Activated CD4-positive, CD25-positive, alpha-beta regulatory T cell (primary cell): ENCODE results near the gene IGF2.

Experiments used
- DNase-seq, 4 experiments: peaks; one replicate each; lab custom pipeline; 2025; lab: John Stamatoyannopoulos, UW

The IGF2 gene

GRCh38 chr11:2169626-2170570 is 30.7 kb upstream of the IGF2 start:
- DNase-seq: no peak

DNA sequence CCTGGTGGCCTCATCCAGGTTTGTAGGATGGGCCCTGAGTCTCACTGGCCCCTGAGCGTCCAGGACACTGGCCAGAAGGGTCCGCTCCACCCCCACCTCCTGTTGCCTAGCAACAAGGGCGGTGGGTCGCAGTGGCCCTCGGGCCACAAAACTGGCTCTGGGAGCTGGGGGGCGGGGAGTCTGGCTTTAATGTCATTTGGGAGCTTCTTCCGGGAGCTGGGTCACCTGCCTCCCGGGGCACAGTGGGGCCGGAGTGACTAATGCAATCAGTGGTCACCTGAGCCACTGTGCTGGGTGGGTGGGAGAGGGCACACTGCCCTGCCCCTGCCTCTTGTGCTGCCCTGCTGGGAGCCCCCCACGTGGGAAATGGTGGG is 29.8 kb upstream of the IGF2 start:
- no peak for DNase-seq

DNA sequence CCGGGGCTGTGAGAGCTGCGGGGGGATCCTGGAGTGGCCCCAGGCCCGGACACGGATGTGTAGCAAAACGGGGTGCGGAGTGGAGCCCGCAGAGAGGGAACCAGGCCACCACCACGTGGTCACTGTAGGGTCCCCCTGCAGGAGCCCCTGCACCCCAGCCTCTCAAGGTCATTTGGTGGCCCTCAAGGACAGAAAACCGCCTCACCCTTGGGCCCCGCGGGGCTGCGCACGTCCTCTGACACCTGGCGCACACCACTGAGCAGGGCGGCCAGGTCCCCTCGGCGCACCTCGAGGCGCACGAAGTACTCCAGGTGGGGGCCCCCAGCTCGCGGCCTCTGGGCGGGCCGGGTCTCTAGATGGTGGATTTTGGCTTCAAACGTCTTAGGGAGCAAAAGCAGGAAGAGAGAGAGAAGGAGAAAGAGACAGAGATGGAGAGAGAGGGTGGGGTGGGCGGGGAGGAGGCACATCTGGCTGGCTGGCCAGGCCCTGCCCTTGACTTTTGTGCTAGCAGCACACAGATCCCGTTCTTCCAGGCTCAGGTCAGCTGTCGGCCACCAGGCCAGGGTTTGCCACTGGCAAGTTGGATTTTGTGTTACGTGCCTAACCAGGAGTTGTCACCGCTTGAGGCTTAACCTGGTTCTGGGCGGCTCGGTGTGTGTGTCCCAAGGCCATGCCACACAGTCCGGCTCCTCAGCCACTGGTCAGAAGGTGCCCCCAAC is 29.3 kb upstream of the IGF2 start:
- DNase-seq: no peak

GRCh38 chr11:2167141-2168045 is 28.2 kb upstream of the IGF2 start:
- no peak for DNase-seq

GRCh38 chr11:2166091-2166851 is 27.1 kb upstream of the IGF2 start:
- peak in 1 of 4 experiments; percentile 9 for DNase-seq

DNA sequence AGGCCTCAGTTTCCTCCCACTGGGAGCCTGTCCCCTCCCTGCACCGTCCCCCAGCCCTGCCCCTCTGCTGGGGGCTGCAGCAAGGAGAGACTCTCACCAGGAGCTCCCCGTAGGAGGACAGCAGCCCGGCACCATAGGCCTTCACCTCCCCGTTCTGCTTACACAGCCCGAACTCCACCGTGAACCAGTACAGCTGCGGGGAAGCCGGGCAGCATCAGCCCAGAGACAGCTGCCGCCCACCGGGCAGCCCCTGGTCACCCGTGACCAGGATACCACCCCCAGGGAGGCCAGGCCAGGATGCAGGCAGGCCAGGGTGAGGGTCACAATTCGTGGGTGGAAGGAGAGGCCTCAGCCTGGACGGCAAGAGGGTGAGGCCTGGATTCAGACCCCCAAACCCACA is 26.4 kb upstream of the IGF2 start:
- no peak for DNase-seq

DNA sequence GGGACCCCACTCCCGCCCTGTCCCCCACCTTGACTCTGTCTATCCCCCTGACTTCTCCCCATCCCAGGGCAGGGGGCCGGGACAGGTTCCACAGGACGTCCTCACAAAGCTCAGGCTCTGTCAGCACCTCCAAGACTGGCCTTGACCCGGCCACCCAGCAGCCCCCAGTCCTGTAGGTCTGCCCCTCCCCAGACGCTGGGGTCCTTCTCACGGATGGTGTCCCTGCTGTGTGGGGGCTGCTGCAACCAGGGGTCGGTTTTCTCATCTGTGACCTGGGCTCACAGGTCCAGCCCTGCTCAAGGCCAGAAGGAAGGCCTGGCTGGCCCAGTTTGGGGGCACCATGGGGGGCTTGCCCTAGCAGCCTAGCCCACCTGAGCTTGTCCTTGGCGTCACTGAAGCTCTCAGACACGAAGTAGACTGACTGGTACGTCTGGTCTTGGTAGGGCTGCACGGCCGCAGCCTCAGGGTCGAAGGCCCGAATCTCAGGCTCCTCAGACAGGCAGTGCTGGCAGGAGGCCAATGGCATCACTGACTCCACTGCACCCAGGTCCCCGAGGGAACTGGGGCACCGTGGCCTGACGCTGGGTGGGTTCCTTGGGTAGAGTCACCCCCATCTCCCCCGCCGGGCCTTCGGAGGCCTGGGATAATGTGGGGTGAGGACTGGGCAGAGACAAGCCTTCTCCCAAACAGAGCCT is 25.8 kb upstream of the IGF2 start:
- DNase-seq: no peak

GRCh38 chr11:2164081-2164480 is 24.9 kb upstream of the IGF2 start:
- DNase-seq: no peak

DNA sequence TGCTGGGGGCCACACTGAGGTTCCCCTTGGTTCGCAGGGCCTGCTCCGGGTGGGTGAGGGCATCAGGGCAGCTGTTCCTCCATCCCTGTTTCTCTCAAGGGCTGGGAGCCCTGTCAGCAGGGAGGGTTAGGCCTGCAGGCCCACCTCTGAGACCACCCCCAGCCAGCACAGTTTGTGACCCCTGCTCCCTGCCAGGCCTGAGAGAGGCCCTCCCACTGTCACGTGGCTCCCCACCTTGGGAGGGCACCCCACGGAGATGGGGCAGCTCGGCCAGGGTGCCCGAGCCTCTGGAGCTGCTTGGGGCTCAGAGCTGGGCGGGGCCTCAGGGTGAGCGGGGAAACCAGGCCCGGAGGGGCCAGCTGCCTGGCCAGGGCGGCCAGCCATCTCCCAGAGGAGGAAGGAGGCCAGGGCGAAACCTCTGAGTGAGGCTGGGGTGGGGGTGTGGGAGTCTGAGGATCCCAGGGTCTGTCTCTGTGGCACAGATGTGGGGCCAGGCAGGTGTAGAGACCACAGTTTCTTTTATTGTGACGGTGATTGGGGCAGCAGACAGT is 24.3 kb upstream of the IGF2 start:
- no peak for DNase-seq

DNA sequence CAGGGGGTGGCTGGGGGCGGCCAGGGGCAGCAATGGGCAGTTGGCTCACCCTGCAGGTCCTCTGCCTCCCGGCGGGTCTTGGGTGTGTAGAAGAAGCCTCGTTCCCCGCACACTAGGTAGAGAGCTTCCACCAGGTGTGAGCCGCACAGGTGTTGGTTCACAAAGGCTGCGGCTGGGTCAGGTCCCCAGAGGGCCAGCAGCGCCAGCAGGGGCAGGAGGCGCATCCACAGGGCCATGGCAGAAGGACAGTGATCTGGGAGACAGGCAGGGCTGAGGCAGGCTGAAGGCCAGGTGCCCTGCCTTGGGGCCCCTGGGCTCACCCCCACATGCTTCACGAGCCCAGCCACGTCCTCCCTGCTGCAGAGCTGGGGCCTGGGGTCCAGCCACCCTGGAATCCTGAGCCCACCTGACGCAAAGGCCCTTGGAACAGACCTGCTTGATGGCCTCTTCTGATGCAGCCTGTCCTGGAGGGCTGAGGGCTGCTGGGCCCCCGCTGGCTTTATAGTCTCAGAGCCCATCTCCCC is 21.6 kb upstream of the IGF2 start, which contains the start of gene INS:
TSS of gene INS (minus strand) at position 474 of the 524 bp plus-strand sequence. CDS start at position 236, 238 bp downstream.
- no peak for DNase-seq

- DNase-seq: no peak
Observed at GRCh38 chr11:2159536-2160413, 20.6 kb upstream of the IGF2 start.

- DNase-seq: no peak
Observed at GRCh38 chr11:2158966-2159365, 19.8 kb upstream of the IGF2 start.

GRCh38 chr11:2158296-2158737 is 19.1 kb upstream of the IGF2 start:
- no peak for DNase-seq

DNA sequence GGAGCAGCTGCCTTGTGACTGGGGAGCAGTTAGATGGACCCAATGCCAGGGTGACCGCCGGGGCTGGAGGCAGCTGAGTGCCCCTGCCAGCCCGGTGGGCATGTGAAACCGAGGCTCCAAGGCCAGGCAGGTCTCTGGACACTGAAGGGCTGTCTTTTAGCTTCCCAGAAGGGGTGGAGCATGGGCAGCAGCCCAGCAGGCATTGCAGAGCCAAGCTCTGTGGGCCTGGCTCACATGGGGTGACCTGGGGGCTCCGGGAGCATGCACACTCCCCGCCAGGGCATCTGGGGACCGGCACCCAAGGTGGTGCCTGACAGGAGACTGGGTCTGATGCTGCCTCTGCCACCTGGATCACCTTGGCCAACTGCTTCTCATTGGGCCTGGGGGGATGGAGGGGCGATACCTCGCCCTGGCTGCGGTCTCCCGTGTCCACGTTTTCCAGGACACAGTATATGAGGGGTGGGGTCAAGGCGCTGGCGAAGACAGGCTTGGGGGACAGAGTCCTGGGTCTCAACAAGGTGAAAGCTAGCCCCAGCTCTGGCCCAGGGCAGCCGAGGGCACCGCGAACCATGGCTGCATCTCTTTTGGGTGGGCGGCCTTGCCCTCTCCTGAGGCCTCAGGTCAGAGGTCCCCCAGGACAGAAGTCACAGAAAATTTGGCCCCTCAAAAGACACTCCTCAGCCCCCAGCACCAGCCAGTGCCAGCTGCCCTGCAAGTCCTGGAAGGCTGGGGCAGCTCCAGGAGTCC is 18.3 kb upstream of the IGF2 start:
- no peak for DNase-seq

- DNase-seq: peak in 2 of 4 experiments; percentile 32 to 50
Observed at GRCh38 chr11:2156416-2157182, 17.4 kb upstream of the IGF2 start.

- no peak for DNase-seq
Observed at GRCh38 chr11:2155511-2155910, 16.3 kb upstream of the IGF2 start.

DNA sequence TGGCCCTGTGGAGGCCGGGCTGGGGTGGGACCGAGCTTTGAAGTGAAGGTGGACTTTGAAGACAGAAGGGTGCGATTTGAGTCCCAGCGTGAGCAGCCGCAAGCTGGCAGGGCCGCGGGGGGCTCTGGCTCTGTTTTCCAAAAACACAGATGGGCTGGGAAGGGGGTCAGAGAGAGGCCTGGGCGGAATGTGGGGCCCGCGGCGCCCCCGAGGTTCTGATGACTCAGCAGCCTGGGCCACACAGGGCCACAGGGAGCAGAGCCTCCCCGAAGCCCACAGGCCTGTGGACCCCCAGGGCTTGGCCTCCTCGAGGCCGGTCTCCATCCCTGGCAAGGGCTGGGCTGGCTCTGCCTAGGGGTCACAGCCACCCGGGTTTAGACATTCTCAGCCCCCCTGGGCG is 15.7 kb upstream of the IGF2 start:
- DNase-seq: no peak

DNA sequence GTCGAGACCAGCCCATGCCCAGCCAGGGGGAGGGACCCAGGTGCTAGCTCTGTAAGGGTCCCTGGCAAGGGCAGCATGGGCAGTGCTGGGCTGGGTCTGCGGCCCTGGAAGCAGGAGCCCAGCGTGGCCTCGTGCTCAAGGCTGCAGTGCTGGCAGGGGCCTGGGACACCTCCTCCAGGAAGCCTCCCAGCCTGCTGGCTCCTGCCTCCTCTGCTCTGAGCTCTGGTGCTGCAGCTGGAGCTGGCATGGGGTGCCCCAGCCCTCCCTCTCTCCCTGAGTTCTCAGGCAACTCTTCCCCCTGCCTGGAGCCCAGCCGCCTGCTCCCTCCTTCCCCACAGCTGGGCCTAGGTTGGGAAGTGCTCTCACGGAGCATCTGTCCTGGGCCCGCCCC is 15.0 kb upstream of the IGF2 start:
- DNase-seq: no peak
